Measurements from ENCODE around the gene PHRF1.
A peak's percentile ranks its signal among the peaks of the same experiment; 100 is the strongest.

Gene PHRF1

DNA sequence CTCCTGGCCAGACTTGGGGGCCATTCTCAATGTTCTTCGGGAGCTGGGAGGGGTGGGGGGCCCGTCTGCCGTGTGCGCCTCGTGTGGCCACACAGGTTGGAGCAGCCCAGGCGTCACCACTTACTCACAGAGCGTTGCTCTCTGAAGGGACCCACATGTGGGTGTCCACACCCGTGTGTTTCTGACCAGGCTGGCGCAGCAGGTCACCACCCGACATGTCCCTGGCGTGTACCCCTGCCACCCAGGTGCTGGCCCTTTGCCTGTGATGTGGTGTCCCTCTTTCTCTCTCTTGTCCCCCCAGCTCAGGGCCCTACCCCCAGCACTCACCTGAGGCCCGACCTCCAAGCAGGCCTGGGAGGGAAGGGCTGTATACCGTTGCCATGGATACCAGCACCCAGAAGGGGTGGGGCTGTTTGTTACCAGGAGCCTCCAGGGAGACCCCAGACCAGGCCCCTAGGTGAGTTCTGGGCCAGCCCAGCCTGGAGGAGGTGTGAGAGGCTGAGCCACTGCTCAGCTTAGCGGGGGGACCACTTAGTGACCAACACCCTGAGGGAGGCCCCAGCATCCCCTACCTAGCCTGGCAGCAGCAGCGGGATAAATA lies 17.1 kb upstream of the PHRF1 start:
- Histone ChIP-seq H3K27ac (ENCODE audit: low read depth, low read length) (no peak overlapping the region), H3K9me3 (ENCODE audit: control insufficient read depth in 5 of 5, low read length in 5 of 5) (no peaks in the 10 kb centered on the region), H3K27me3 (ENCODE audit: control insufficient read depth in 5 of 5, insufficient read depth in 4 of 5, low read length in 5 of 5) (peaks cover 35 to 50% (median 45%) of the 10 kb centered on the region in 5 donors), H3K36me3 (ENCODE audit: control insufficient read depth in 5 of 5, insufficient read depth in 5 of 5, low read length in 5 of 5) (peaks cover 0 to 3% (median 0%) of the 10 kb centered on the region in 5 donors), H3K9ac (ENCODE audit: low read length in 5 of 5) (no peak overlapping the region), H3K4me3 (ENCODE audit: low read depth in 1 of 5, low read length in 5 of 5) (no peak overlapping the region), H3K4me1 (ENCODE audit: control insufficient read depth in 5 of 5, insufficient read depth in 5 of 5, low read length in 5 of 5) (peaks cover 0 to 28% (median 20%) of the 10 kb centered on the region in 5 donors)

DNA sequence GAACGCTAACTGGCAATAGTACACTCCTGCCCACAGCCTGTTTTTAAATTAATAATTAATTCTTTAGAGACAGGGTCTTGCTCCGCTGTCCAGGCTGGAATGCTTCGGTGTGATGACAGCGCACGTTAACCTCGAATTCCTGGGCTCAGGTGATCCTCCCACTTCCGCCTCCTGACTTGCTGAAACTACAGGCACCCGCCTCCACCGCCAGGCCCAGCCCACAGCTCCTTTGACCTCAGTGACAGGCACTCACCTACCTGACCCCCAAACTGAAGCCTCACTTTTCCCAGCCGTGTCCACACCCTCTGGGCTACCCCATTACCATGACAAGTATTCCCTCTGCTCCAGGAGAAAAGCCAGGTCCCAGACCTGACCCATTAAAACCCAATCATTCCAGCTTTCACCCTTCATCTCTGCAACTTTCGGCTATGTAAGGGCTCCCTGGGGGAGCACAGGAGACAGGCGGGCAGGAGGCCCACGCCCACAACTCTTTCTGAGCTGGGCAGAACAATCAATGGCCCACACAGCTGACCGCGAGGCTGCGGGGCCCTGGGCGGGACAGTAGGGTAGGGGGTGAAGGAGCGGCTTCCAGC lies 16.5 kb upstream of the PHRF1 start:
- Histone ChIP-seq H3K9me3 (ENCODE audit: control insufficient read depth in 5 of 5, low read length in 5 of 5) (no peaks in the 10 kb centered on the region), H3K4me1 (ENCODE audit: control insufficient read depth in 5 of 5, insufficient read depth in 5 of 5, low read length in 5 of 5) (peaks cover 0 to 24% (median 19%) of the 10 kb centered on the region in 5 donors)

DNA sequence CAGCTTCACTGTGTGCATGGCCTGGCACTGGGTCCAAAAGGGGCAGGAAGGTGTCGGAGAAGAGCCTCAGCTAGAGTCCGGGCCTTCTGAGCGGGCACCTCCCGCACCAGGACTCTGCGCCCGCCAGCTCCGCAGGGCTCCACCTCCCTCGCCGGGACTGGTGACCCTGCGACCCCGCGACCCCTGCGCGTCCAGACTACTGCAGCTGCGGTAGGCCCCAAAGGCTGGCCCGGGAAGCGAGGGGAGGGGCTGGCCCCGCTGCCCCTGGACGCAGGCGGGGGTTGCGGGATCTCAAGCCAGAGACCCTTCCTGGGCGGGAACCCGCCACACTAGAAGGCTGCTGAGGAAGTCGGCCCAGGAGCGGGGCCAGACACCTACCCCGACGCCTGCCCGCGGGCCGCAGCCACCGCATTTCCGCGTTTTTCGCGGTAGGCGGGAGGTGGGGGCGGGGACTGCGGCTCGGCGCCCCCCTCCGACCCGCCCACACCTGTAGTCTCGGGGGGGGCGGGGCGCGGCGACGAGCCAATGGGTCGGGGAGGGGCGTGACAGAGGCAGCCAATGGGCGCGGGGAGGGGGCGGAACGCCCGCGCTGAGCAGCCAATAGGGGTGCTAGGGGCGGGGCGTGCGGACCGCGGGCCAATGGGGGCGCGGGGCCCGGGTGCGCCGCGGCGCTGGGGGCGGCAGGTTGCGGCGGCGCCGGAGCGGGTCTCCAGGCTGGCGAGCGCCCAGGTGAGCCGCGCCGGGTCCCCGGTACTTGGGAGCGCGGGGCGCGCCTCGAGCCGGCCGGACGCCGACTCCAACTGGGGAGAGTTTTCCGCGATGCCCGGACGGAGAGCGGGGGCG lies 15.7 kb upstream of the PHRF1 start, which contains the start of the genes LMNTD2 and RASSF7:
Gene LMNTD2, minus strand, starts transcription at position 434 of the 843 bp plus-strand sequence. Its CDS starts 22 bp downstream, at position 412.
Gene RASSF7, plus strand, starts transcription at position 666 of the 843 bp plus-strand sequence. CDS start 799 bp downstream, outside the sequence.
- H3K36me3 ChIP-seq (ENCODE audit: control insufficient read depth in 5 of 5, insufficient read depth in 5 of 5, low read length in 5 of 5) = peaks cover 0 to 3% (median 0%) of the 10 kb centered on the region in 5 donors
- peaks cover 28 to 43% (median 37%) of the 10 kb centered on the region in 5 donors for H3K27me3 ChIP-seq (ENCODE audit: control insufficient read depth in 5 of 5, insufficient read depth in 4 of 5, low read length in 5 of 5)
- peaks cover 0 to 20% (median 18%) of the 10 kb centered on the region in 5 donors for H3K4me1 ChIP-seq (ENCODE audit: control insufficient read depth in 5 of 5, insufficient read depth in 5 of 5, low read length in 5 of 5)
- no peaks in the 10 kb centered on the region for H3K9me3 ChIP-seq (ENCODE audit: control insufficient read depth in 5 of 5, low read length in 5 of 5)
- H3K27ac ChIP-seq (ENCODE audit: low read depth, low read length) = no peak within 1 kb of the TSS
- H3K4me3 ChIP-seq (ENCODE audit: low read depth in 1 of 5, low read length in 5 of 5) = peak within 1 kb of the TSS in 4 of 5 donors; percentile 65 to 81 (median 70)
- peak within 1 kb of the TSS in 4 of 5 donors; percentile 19 to 78 (median 61) for H3K9ac ChIP-seq (ENCODE audit: low read length in 5 of 5)

More for the DNA sequence above, 16.5 kb upstream of the PHRF1 start:
- H3K4me3 ChIP-seq (ENCODE audit: low read depth in 1 of 5, low read length in 5 of 5) = peak overlapping the region in 4 of 5 donors; percentile 62 to 75 (median 64)
- H3K9ac ChIP-seq (ENCODE audit: low read length in 5 of 5) = peak overlapping the region in 3 of 5 donors; percentile 56 to 78 (median 66)
- H3K36me3 ChIP-seq (ENCODE audit: control insufficient read depth in 5 of 5, insufficient read depth in 5 of 5, low read length in 5 of 5) = peaks cover 0 to 3% (median 0%) of the 10 kb centered on the region in 5 donors
- peaks cover 28 to 44% (median 38%) of the 10 kb centered on the region in 5 donors for H3K27me3 ChIP-seq (ENCODE audit: control insufficient read depth in 5 of 5, insufficient read depth in 4 of 5, low read length in 5 of 5)
- H3K27ac ChIP-seq (ENCODE audit: low read depth, low read length) = no peak overlapping the region

DNA sequence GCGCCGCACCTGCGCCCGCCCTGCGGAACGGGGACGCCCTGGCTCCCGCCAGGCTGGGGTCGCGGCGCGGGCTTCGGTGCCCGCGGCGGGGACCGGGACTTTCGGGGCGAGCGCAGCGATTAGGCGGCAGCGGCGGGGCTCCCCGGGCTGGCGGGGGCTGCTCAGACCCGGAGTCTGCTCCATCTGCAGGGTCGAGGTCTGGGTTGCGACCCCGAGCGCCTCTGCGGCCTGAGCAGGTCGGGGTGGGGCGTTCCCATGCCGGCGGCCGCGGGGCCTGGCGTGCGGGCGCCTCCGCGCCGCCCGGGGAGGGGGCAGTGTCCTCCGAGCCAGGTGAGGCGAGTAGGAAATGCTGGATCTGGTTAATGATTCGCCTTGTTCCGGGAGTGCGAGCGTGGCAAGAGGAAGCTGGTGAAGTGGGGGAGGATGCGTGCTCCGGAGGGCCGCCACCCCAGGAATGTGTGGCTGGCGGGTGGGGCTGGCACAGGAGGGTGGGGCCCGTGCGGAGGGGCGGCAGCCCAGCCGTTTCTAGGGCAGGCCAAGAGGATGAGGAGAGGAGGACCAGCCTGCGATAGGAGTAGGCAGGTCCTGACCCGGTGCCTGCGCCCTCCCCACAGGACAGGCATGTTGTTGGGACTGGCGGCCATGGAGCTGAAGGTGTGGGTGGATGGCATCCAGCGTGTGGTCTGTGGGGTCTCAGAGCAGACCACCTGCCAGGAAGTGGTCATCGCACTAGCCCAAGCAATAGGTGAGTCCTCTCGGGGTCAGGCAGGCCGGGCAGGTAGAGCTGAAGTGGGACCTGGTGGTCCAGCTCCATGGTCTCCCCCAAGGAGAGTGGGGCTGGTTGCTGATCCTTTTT lies 14.9 kb upstream of the PHRF1 start:
- no peaks in the 10 kb centered on the region for H3K9me3 ChIP-seq (ENCODE audit: control insufficient read depth in 5 of 5, low read length in 5 of 5)
- H3K4me3 ChIP-seq (ENCODE audit: low read depth in 1 of 5, low read length in 5 of 5) = peak overlapping the region in 4 of 5 donors; percentile 65 to 81 (median 70)
- H3K4me1 ChIP-seq (ENCODE audit: control insufficient read depth in 5 of 5, insufficient read depth in 5 of 5, low read length in 5 of 5) = peaks cover 0 to 20% (median 16%) of the 10 kb centered on the region in 5 donors
- peaks cover 20 to 34% (median 30%) of the 10 kb centered on the region in 5 donors for H3K27me3 ChIP-seq (ENCODE audit: control insufficient read depth in 5 of 5, insufficient read depth in 4 of 5, low read length in 5 of 5)
- H3K27ac ChIP-seq (ENCODE audit: low read depth, low read length) = no peak overlapping the region
- H3K36me3 ChIP-seq (ENCODE audit: control insufficient read depth in 5 of 5, insufficient read depth in 5 of 5, low read length in 5 of 5) = peaks cover 0 to 3% (median 0%) of the 10 kb centered on the region in 5 donors
- peak overlapping the region in 4 of 5 donors; percentile 17 to 62 (median 21) for H3K9ac ChIP-seq (ENCODE audit: low read length in 5 of 5)

DNA sequence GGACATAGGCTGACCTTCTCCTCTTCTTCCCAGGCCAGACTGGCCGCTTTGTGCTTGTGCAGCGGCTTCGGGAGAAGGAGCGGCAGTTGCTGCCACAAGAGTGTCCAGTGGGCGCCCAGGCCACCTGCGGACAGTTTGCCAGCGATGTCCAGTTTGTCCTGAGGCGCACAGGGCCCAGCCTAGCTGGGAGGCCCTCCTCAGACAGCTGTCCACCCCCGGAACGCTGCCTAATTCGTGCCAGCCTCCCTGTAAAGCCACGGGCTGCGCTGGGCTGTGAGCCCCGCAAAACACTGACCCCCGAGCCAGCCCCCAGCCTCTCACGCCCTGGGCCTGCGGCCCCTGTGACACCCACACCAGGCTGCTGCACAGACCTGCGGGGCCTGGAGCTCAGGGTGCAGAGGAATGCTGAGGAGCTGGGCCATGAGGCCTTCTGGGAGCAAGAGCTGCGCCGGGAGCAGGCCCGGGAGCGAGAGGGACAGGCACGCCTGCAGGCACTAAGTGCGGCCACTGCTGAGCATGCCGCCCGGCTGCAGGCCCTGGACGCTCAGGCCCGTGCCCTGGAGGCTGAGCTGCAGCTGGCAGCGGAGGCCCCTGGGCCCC lies 14.1 kb upstream of the PHRF1 start:
- H3K9ac ChIP-seq (ENCODE audit: low read length in 5 of 5) = peak overlapping the region in 1 of 5 donors; percentile 23
- H3K27ac ChIP-seq (ENCODE audit: low read depth, low read length) = no peak overlapping the region
- H3K4me3 ChIP-seq (ENCODE audit: low read depth in 1 of 5, low read length in 5 of 5) = peak overlapping the region in 1 of 5 donors; percentile 68
- H3K9me3 ChIP-seq (ENCODE audit: control insufficient read depth in 5 of 5, low read length in 5 of 5) = no peaks in the 10 kb centered on the region
- H3K27me3 ChIP-seq (ENCODE audit: control insufficient read depth in 5 of 5, insufficient read depth in 4 of 5, low read length in 5 of 5) = peaks cover 13 to 26% (median 22%) of the 10 kb centered on the region in 5 donors
- peaks cover 0 to 20% (median 16%) of the 10 kb centered on the region in 5 donors for H3K4me1 ChIP-seq (ENCODE audit: control insufficient read depth in 5 of 5, insufficient read depth in 5 of 5, low read length in 5 of 5)
- H3K36me3 ChIP-seq (ENCODE audit: control insufficient read depth in 5 of 5, insufficient read depth in 5 of 5, low read length in 5 of 5) = peaks cover 0 to 3% (median 0%) of the 10 kb centered on the region in 5 donors

DNA sequence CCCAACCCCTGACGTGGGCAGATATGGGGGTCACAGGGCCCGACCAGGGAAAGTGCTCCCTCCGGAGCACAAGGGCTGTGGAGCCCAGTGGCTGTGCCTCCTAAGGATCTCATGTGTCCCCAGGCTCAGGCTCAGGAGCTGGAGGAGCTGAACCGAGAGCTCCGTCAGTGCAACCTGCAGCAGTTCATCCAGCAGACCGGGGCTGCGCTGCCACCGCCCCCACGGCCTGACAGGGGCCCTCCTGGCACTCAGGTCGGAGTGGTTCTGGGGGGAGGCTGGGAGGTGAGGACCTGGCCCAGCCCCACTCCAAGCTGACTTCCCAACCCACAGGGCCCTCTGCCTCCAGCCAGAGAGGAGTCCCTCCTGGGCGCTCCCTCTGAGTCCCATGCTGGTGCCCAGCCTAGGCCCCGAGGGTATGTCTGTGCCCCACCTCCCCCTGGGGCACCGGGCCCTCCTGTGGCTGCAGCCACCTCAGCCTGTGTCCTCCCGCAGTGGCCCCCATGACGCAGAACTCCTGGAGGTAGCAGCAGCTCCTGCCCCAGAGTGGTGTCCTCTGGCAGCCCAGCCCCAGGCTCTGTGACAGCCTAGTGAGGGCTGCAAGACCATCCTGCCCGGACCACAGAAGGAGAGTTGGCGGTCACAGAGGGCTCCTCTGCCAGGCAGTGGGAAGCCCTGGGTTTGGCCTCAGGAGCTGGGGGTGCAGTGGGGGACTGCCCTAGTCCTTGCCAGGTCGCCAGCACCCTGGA lies 13.0 kb upstream of the PHRF1 start:
- H3K4me3 ChIP-seq (ENCODE audit: low read depth in 1 of 5, low read length in 5 of 5) = no peak overlapping the region

DNA sequence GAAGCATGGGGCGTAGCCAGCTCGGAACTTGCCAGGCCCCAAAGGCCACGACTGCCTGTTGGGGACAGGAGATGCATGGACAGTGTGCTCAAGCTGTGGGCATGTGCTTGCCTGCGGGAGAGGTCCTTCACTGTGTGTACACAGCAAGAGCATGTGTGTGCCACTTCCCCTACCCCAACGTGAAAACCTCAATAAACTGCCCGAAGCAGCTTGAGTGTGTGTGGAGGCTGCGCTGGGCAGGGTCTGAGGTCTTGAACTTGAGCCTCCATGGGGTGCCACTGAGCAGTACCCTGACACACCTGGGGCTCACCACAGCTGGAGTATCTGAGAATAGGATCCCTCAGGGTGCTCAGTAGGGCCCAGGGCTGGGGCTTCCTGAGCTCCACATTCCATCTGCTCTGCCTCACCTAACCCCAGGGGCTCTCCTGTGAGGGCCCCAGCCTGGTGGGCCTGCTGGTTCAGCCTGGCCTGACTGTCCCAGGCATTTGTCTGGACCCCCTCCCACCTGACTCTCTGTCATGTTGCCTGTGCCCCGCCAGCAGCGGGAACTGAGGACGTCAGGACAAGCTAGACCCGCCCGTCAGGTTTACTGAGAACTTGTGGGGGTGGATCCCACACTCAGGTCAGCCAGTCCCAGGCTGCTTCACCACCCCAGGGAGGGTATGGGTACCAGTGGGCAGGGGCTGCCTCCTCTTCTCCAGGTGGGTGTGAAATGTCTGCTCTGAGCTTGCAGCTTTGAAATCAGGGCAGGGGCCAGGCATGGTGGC lies 12.3 kb upstream of the PHRF1 start:
- H3K4me1 ChIP-seq (ENCODE audit: control insufficient read depth in 5 of 5, insufficient read depth in 5 of 5, low read length in 5 of 5) = peaks cover 0 to 29% (median 24%) of the 10 kb centered on the region in 5 donors
- no peaks in the 10 kb centered on the region for H3K9me3 ChIP-seq (ENCODE audit: control insufficient read depth in 5 of 5, low read length in 5 of 5)
- no peak overlapping the region for H3K27ac ChIP-seq (ENCODE audit: low read depth, low read length)
- no peak overlapping the region for H3K9ac ChIP-seq (ENCODE audit: low read length in 5 of 5)
- peaks cover 0 to 3% (median 0%) of the 10 kb centered on the region in 5 donors for H3K36me3 ChIP-seq (ENCODE audit: control insufficient read depth in 5 of 5, insufficient read depth in 5 of 5, low read length in 5 of 5)
- H3K4me3 ChIP-seq (ENCODE audit: low read depth in 1 of 5, low read length in 5 of 5) = no peak overlapping the region
- peaks cover 3 to 9% (median 6%) of the 10 kb centered on the region in 5 donors for H3K27me3 ChIP-seq (ENCODE audit: control insufficient read depth in 5 of 5, insufficient read depth in 4 of 5, low read length in 5 of 5)

More for the DNA sequence above, 13.0 kb upstream of the PHRF1 start:
- Histone ChIP-seq H3K9me3 (ENCODE audit: control insufficient read depth in 5 of 5, low read length in 5 of 5) (no peaks in the 10 kb centered on the region), H3K9ac (ENCODE audit: low read length in 5 of 5) (no peak overlapping the region), H3K36me3 (ENCODE audit: control insufficient read depth in 5 of 5, insufficient read depth in 5 of 5, low read length in 5 of 5) (peaks cover 0 to 3% (median 0%) of the 10 kb centered on the region in 5 donors), H3K27ac (ENCODE audit: low read depth, low read length) (no peak overlapping the region), H3K27me3 (ENCODE audit: control insufficient read depth in 5 of 5, insufficient read depth in 4 of 5, low read length in 5 of 5) (peaks cover 4 to 17% (median 13%) of the 10 kb centered on the region in 5 donors), H3K4me1 (ENCODE audit: control insufficient read depth in 5 of 5, insufficient read depth in 5 of 5, low read length in 5 of 5) (peaks cover 0 to 27% (median 23%) of the 10 kb centered on the region in 5 donors)

DNA sequence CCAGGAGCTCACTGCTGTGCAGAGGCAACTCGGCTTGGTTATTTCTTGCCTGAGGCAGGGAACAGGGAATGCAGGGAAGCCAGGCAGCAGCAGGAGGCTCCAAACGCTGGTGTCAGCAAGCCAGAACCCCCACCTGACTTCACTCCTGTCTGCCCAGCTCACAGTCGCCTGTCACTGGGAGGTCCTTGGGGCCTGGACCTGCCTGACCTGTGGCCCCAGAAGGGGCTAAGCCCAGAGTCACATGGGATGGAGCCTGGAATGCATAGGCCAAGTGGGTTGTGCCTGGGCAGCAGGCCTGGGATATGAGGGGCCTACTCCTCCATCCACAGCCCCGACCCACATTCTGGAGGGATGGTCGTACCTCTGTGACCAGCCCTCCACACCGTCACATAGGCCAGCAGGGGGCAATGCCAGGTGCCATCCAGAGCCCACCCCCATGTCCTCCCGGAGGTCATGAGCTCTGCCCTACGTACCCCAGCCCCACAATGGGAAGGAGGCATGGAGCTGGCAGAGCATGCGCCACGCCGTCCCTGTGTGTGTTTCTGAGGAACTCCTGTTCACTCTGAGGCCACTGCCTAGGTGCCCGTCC lies 10.3 kb upstream of the PHRF1 start:
- H3K36me3 ChIP-seq (ENCODE audit: control insufficient read depth in 5 of 5, insufficient read depth in 5 of 5, low read length in 5 of 5) = peaks cover 0 to 3% (median 0%) of the 10 kb centered on the region in 5 donors
- H3K9me3 ChIP-seq (ENCODE audit: control insufficient read depth in 5 of 5, low read length in 5 of 5) = no peaks in the 10 kb centered on the region
- no peaks in the 10 kb centered on the region for H3K27me3 ChIP-seq (ENCODE audit: control insufficient read depth in 5 of 5, insufficient read depth in 4 of 5, low read length in 5 of 5)
- H3K9ac ChIP-seq (ENCODE audit: low read length in 5 of 5) = no peak overlapping the region
- H3K4me3 ChIP-seq (ENCODE audit: low read depth in 1 of 5, low read length in 5 of 5) = no peak overlapping the region
- H3K4me1 ChIP-seq (ENCODE audit: control insufficient read depth in 5 of 5, insufficient read depth in 5 of 5, low read length in 5 of 5) = peaks cover 2 to 27% (median 24%) of the 10 kb centered on the region in 5 donors
- no peak overlapping the region for H3K27ac ChIP-seq (ENCODE audit: low read depth, low read length)

All from subcutaneous abdominal adipose tissue (tissue), 5 donors.